Ovary (tissue), 9 donors: Measurements from ENCODE around the gene HHAT. TPM values are rescaled to one million over a fixed set of nuclear protein-coding genes. Genes with fewer than 3 reads are reported as not detected.

Experiments
- DNase-seq, 5 donors: peaks; one replicate each; pipeline ENCODE4 v3.0.0-alpha.2; 2019 to 2020
- H3K27ac ChIP-seq, 2 donors: fragments of 200-600 bp; one replicate each; pipeline versions ENCODE4 v1.5.1 to v1.8.0; 2019 to 2022
- H3K27me3 ChIP-seq: fragments of 200-600 bp; one replicate; pipeline ENCODE4 v1.8.0; 2022
- H3K36me3 ChIP-seq: fragments of 200-600 bp; sonication (generic); one replicate; pipeline ENCODE4 v1.5.1; 2019
- H3K4me1 ChIP-seq: one replicate; pipeline ENCODE4 v1.8.1; 2013; ENCODE audit warnings: mild to moderate bottlenecking, moderate library complexity; ENCODE audit not compliant: insufficient read depth
- H3K4me3 ChIP-seq: fragments of 200-600 bp; sonication (generic); one replicate; pipeline ENCODE4 v1.5.1; 2017
- H3K9me3 ChIP-seq, 2 donors: fragments of 200-600 bp in 1 of 2; sonication (generic) in 1 of 2; one replicate each; pipeline versions ENCODE4 v1.5.1 to v1.8.1; 2013 to 2019; ENCODE audit warnings: mild to moderate bottlenecking in 1 of 2, moderate library complexity in 1 of 2
- CTCF ChIP-seq, 3 donors: fragments of 450-650 bp in 2 of 3; fragments of 200-600 bp in 1 of 3; IDR thresholded peaks; one replicate each; pipeline versions ENCODE4 v1.5.1 to v1.8.0; 2016 to 2022; ENCODE audit warnings: antibody characterized with exemption in 3 of 3, mild to moderate bottlenecking in 1 of 3
- EP300 ChIP-seq: sonication (generic); formaldehyde crosslinking; IDR thresholded peaks from one replicate; pipeline ENCODE4 v1.6.1; 2017; ENCODE audit warnings: antibody characterized with exemption
- POLR2A ChIP-seq: fragments of 450-650 bp; IDR thresholded peaks from one replicate; pipeline ENCODE4 v1.6.1; 2017; ENCODE audit warnings: antibody characterized with exemption, mild to moderate bottlenecking, moderate library complexity
- WGBS, 3 donors: extraction: QIAGEN DNeasy Blood & Tissue Kit in 1 of 3; methylation state at CpG; one replicate each; pipeline versions ENCODE4 v1.1.5 to v1.1.7; 2013 to 2017; 5-methylcytosine and 5-hydroxymethylcytosine counted together
- intact Hi-C, 4 donors: fragments of 100-400 bp; cut with DNase I; formaldehyde crosslinking; loops; one replicate each; pipeline versions ENCODE4 v1.11.0 to v1.15.1; 2022 to 2023
- polyA plus RNA-seq, 2 donors: library from polyadenylated mRNA; stranded (reverse); fragments of 200-250 nt in 1 of 2; fragments of 350-450 nt in 1 of 2; fragmentation: Illumina TruSeq in 1 of 2; extraction: RNeasy Lipid Tissue Mini Kit (QIAGEN cat#74804) in 1 of 2; gene quantifications; one replicate each; pipeline ENCODE4 v1.2.3, GENCODE V29; 2013 to 2014
- total RNA-seq, 7 donors: library from RNA; depleted of rRNA in 2 of 7; stranded (reverse); fragments of >200 nt in 2 of 7; fragmentation: NEBNext Ultra II Directional in 3 of 7; extraction: Animal tissue kit (Norgen Biotek cat#: 25700) in 3 of 7; gene quantifications; one replicate each; pipeline versions ENCODE4 v1.1.0 to v1.2.4, GENCODE V29; 2016 to 2023
- donor health status: DM: no; HTN: no; CAD: no; lungs with moderate emphysema.
- donor health status: DM: no; HTN: no; CAD: no.
- donor health status: Bipolar disorder and iron deficiency.
- donor health status: DM: yes; HTN: yes; CAD: no.
- donor health status: DM: no; HTN: no; CAD: no.
- donor health status: DM: yes; HTN: yes; CAD: no.

HHAT gene
- total and polyA plus RNA-seq, 9 donors = 2.1 to 10.5 (median 4.1) TPM

- Histone ChIP-seq H3K4me1 (no peaks in the 10 kb centered on the region), H3K9me3 (no peaks in the 10 kb centered on the region), H3K4me3 (no peak overlapping the region), H3K27me3 (no peaks in the 10 kb centered on the region), H3K36me3 (no peaks in the 10 kb centered on the region), H3K27ac (no peak overlapping the region)
- TF ChIP-seq EP300 (no peak), POLR2A (no peak)
- WGBS, 3 donors = 83 to 90% (median 84%) methylated on average over 5 of the region's 5 CpGs
- intact Hi-C loops = loop anchor here in 1 of 4 donors (5.0 kb wide), 1 partner anchor 1324 kb away; no protein-coding TSS in a partner anchor
- DNase-seq = no peak
Observed at GRCh38 chr1:210618369-210618768, 289.7 kb downstream of the HHAT start.

- intact Hi-C loops = no loop called here
- WGBS, 3 donors = 87 to 89% (median 88%) methylated on average over 6 of the region's 6 CpGs
- TF ChIP-seq CTCF (IDR thresholded peaks at IDR 0.05) (no peak), EP300 (no peak), POLR2A (no peak)
Observed at GRCh38 chr1:210620867-210621488, 292.3 kb downstream of the HHAT start.

GRCh38 chr1:210621712-210622111, 293.0 kb downstream of the HHAT start:
- no peaks in the 10 kb centered on the region for H3K9me3 ChIP-seq
- H3K4me1 ChIP-seq = no peaks in the 10 kb centered on the region
- TF ChIP-seq EP300 = no peak
- intact Hi-C loops = no loop called here
- no peaks in the 10 kb centered on the region for H3K36me3 ChIP-seq
- H3K27ac ChIP-seq = no peak overlapping the region
- no peak overlapping the region for H3K4me3 ChIP-seq
- H3K27me3 ChIP-seq = no peaks in the 10 kb centered on the region
- 85 to 92% (median 88%) methylated on average over 6 of the region's 6 CpGs for WGBS, 3 donors
- DNase-seq = no peak

More at GRCh38 chr1:210620867-210621488, 292.3 kb downstream of the HHAT start:
- DNase-seq = no peak
- H3K9me3 ChIP-seq = no peaks in the 10 kb centered on the region
- H3K27me3 ChIP-seq = no peaks in the 10 kb centered on the region
- no peak overlapping the region for H3K27ac ChIP-seq
- no peaks in the 10 kb centered on the region for H3K4me1 ChIP-seq
- H3K4me3 ChIP-seq = no peak overlapping the region
- H3K36me3 ChIP-seq = no peaks in the 10 kb centered on the region

GRCh38 chr1:210624722-210625121, 296.0 kb downstream of the HHAT start:
- no peaks in the 10 kb centered on the region for H3K4me1 ChIP-seq
- H3K36me3 ChIP-seq = no peaks in the 10 kb centered on the region
- 69 to 85% (median 77%) methylated on average over 1 of the region's 1 CpG for WGBS, 3 donors
- H3K9me3 ChIP-seq = no peaks in the 10 kb centered on the region
- no peak for DNase-seq
- no peak overlapping the region for H3K27ac ChIP-seq
- intact Hi-C loops = no loop called here
- H3K27me3 ChIP-seq = no peaks in the 10 kb centered on the region
- no peak overlapping the region for H3K4me3 ChIP-seq
- no peak for TF ChIP-seq CTCF (IDR thresholded peaks at IDR 0.05)
- no peak for TF ChIP-seq POLR2A

- H3K27ac ChIP-seq = no peak overlapping the region
- H3K27me3 ChIP-seq = no peaks in the 10 kb centered on the region
- H3K4me1 ChIP-seq = no peaks in the 10 kb centered on the region
- H3K36me3 ChIP-seq = no peaks in the 10 kb centered on the region
- H3K9me3 ChIP-seq = no peaks in the 10 kb centered on the region
- no peak for DNase-seq
- intact Hi-C loops = no loop called here
- H3K4me3 ChIP-seq = no peak overlapping the region
- WGBS, 3 donors = 94 to 100% (median 96%) methylated on average over 1 of the region's 1 CpG
- no peak for TF ChIP-seq POLR2A
- no peak for TF ChIP-seq CTCF (IDR thresholded peaks at IDR 0.05)
- no peak for TF ChIP-seq EP300
Observed at GRCh38 chr1:210625715-210626114, 297.0 kb downstream of the HHAT start.
